ENCODE data around the gene AWAT2.
A peak's percentile ranks its signal among the peaks of the same experiment; 100 is the strongest.

Gene AWAT2

GRCh38 chrX:70049406-70049805, 332 bp downstream of the AWAT2 start:
- no peak overlapping the region for H3K27ac Mint-ChIP-seq
- ATAC-seq (no peak), DNase-seq (no peak)
- H3K27me3 Mint-ChIP-seq = peaks cover 7% of the 10 kb centered on the region
- no peaks in the 10 kb centered on the region for H3K4me1 Mint-ChIP-seq
- H3K9me3 Mint-ChIP-seq = no peaks in the 10 kb centered on the region
- no peak overlapping the region for H3K4me3 Mint-ChIP-seq

- peaks cover 7% of the 10 kb centered on the region for H3K27me3 Mint-ChIP-seq
- no peak overlapping the region for H3K27ac Mint-ChIP-seq
- no peaks in the 10 kb centered on the region for H3K4me1 Mint-ChIP-seq
- no peak for DNase-seq
- no peak overlapping the region for H3K4me3 Mint-ChIP-seq
- no peak for ATAC-seq
- no peaks in the 10 kb centered on the region for H3K9me3 Mint-ChIP-seq
These were observed 2.8 kb downstream of the AWAT2 start for GRCh38 chrX:70046978-70047377.

GRCh38 chrX:70044541-70045245, 5.0 kb downstream of the AWAT2 start:
- no peak for ATAC-seq
- no peak for DNase-seq
- H3K27me3 Mint-ChIP-seq = peaks cover 7% of the 10 kb centered on the region
- H3K4me3 Mint-ChIP-seq = no peak overlapping the region
- H3K9me3 Mint-ChIP-seq = no peaks in the 10 kb centered on the region
- no peaks in the 10 kb centered on the region for H3K4me1 Mint-ChIP-seq
- no peak overlapping the region for H3K27ac Mint-ChIP-seq

GRCh38 chrX:70043685-70044084, 6.1 kb downstream of the AWAT2 start:
- Mint-ChIP-seq H3K27me3 (peaks cover 7% of the 10 kb centered on the region), H3K9me3 (no peaks in the 10 kb centered on the region), H3K4me1 (no peaks in the 10 kb centered on the region), H3K4me3 (no peak overlapping the region), H3K27ac (no peak overlapping the region)
- DNase-seq (no peak), ATAC-seq (no peak)

GRCh38 chrX:70042399-70043371, 7.1 kb downstream of the AWAT2 start:
- no peak for DNase-seq

GRCh38 chrX:70041993-70042392, 7.7 kb downstream of the AWAT2 start:
- Mint-ChIP-seq H3K27me3 (peaks cover 7% of the 10 kb centered on the region), H3K4me1 (no peaks in the 10 kb centered on the region), H3K9me3 (no peaks in the 10 kb centered on the region), H3K27ac (no peak overlapping the region), H3K4me3 (no peak overlapping the region)
- DNase-seq (no peak), ATAC-seq (no peak)

More at GRCh38 chrX:70042399-70043371, 7.1 kb downstream of the AWAT2 start:
- Mint-ChIP-seq H3K4me1 (no peaks in the 10 kb centered on the region), H3K27me3 (peaks cover 7% of the 10 kb centered on the region), H3K9me3 (no peaks in the 10 kb centered on the region), H3K4me3 (no peak overlapping the region), H3K27ac (peak overlapping the region in 1 of 2 donors; percentile 29)
- ATAC-seq = no peak

GRCh38 chrX:70039758-70040157, 10.0 kb downstream of the AWAT2 start:
- Mint-ChIP-seq H3K9me3 (no peaks in the 10 kb centered on the region), H3K4me3 (no peak overlapping the region), H3K27ac (no peak overlapping the region), H3K27me3 (peaks cover 4% of the 10 kb centered on the region), H3K4me1 (no peaks in the 10 kb centered on the region)
- DNase-seq (no peak), ATAC-seq (no peak)

GRCh38 chrX:70038951-70039350, 10.8 kb downstream of the AWAT2 start:
- Mint-ChIP-seq H3K27ac (no peak overlapping the region), H3K27me3 (no peaks in the 10 kb centered on the region), H3K4me1 (no peaks in the 10 kb centered on the region), H3K9me3 (no peaks in the 10 kb centered on the region), H3K4me3 (no peak overlapping the region)
- DNase-seq = no peak
- no peak for ATAC-seq

GRCh38 chrX:70038515-70038914, 11.2 kb downstream of the AWAT2 start:
- DNase-seq (no peak), ATAC-seq (no peak)
- Mint-ChIP-seq H3K4me3 (no peak overlapping the region), H3K27ac (no peak overlapping the region), H3K4me1 (no peaks in the 10 kb centered on the region), H3K9me3 (no peaks in the 10 kb centered on the region), H3K27me3 (no peaks in the 10 kb centered on the region)

GRCh38 chrX:70034646-70035045, 15.1 kb downstream of the AWAT2 start:
- DNase-seq = no peak
- no peak for ATAC-seq
- peaks cover 5% of the 10 kb centered on the region for H3K4me1 Mint-ChIP-seq
- no peaks in the 10 kb centered on the region for H3K9me3 Mint-ChIP-seq
- no peaks in the 10 kb centered on the region for H3K27me3 Mint-ChIP-seq
- no peak overlapping the region for H3K27ac Mint-ChIP-seq
- no peak overlapping the region for H3K4me3 Mint-ChIP-seq

GRCh38 chrX:70033348-70034051, 16.2 kb downstream of the AWAT2 start:
- Mint-ChIP-seq H3K9me3 (no peaks in the 10 kb centered on the region), H3K27me3 (no peaks in the 10 kb centered on the region), H3K4me3 (no peak overlapping the region), H3K27ac (no peak overlapping the region), H3K4me1 (peaks cover 5% of the 10 kb centered on the region)
- ATAC-seq (peak; percentile 62), DNase-seq (peak; percentile 21 to 34)

- no peak for DNase-seq
- no peak overlapping the region for H3K27ac Mint-ChIP-seq
- peaks cover 5% of the 10 kb centered on the region for H3K4me1 Mint-ChIP-seq
- no peak overlapping the region for H3K4me3 Mint-ChIP-seq
- no peak for ATAC-seq
- no peaks in the 10 kb centered on the region for H3K27me3 Mint-ChIP-seq
- H3K9me3 Mint-ChIP-seq = no peaks in the 10 kb centered on the region
These were observed 16.9 kb downstream of the AWAT2 start for GRCh38 chrX:70032792-70033191.

- Mint-ChIP-seq H3K4me3 (no peak overlapping the region), H3K9me3 (no peaks in the 10 kb centered on the region), H3K4me1 (peaks cover 23% of the 10 kb centered on the region), H3K27ac (no peak overlapping the region), H3K27me3 (no peaks in the 10 kb centered on the region)
- peak; percentile 26 to 32 for DNase-seq
- peak; percentile 56 for ATAC-seq
These were observed 19.4 kb downstream of the AWAT2 start for GRCh38 chrX:70030301-70030767.

GRCh38 chrX:70029863-70030262, 19.9 kb downstream of the AWAT2 start:
- H3K9me3 Mint-ChIP-seq = no peaks in the 10 kb centered on the region
- no peaks in the 10 kb centered on the region for H3K27me3 Mint-ChIP-seq
- DNase-seq (no peak), ATAC-seq (no peak)
- no peak overlapping the region for H3K4me3 Mint-ChIP-seq
- no peak overlapping the region for H3K27ac Mint-ChIP-seq
- peaks cover 24% of the 10 kb centered on the region for H3K4me1 Mint-ChIP-seq

GRCh38 chrX:70026851-70027200, 22.9 kb downstream of the AWAT2 start:
- no peaks in the 10 kb centered on the region for H3K9me3 Mint-ChIP-seq
- peaks cover 19% of the 10 kb centered on the region for H3K4me1 Mint-ChIP-seq
- DNase-seq (no peak), ATAC-seq (no peak)
- no peak overlapping the region for H3K27ac Mint-ChIP-seq
- no peak overlapping the region for H3K4me3 Mint-ChIP-seq
- H3K27me3 Mint-ChIP-seq = no peaks in the 10 kb centered on the region
